CD4-positive, alpha-beta T cell (primary cell): ENCODE data around the gene MLIP. TPM values are rescaled to one million over a fixed set of nuclear protein-coding genes. Genes with fewer than 3 reads are reported as not detected.

Source experiments
- ATAC-seq: fragments of 200-7000 bp; cut with Tn5 transposase; one replicate; pipeline ENCODE4 v1.10.0; 2022; ENCODE audit warnings: mild to moderate bottlenecking; ENCODE audit not compliant: poor library complexity
- CTCF ChIA-PET: fragments of 350-600 bp; sonication (Branson Sonifier 250); formaldehyde crosslinking; loops from one replicate; lab custom pipeline; 2021; ENCODE audit warnings: antibody characterized with exemption, inconsistent platforms; lab: Charles Lee
- POLR2A ChIA-PET: fragments of 350-600 bp; sonication (Branson Sonifier 250); formaldehyde crosslinking; loops from one replicate; lab custom pipeline; 2021; ENCODE audit warnings: antibody characterized with exemption, inconsistent platforms; lab: Charles Lee
- DNase-seq, 14 experiments: peaks; one replicate each; pipeline ENCODE4 v3.0.0-alpha.2; 2013 to 2020; ENCODE audit warnings: mixed read lengths in 2 of 14
- H3K27ac ChIP-seq, 2 donors: one replicate each; pipeline versions ENCODE4 v1.5.1 to v1.7.0; 2013; ENCODE audit warnings: low read length in 2 of 2, low read depth in 1 of 2, mild to moderate bottlenecking in 1 of 2
- H3K27me3 ChIP-seq, 2 experiments: 1 replicate in 1 of 2; 2 replicates in 1 of 2; pipeline versions ENCODE4 v1.6.1 to v1.7.0; 2013; ENCODE audit warnings: low read length in 2 of 2, control low read depth in 1 of 2, mild to moderate bottlenecking in 1 of 2, moderate library complexity in 1 of 2; ENCODE audit not compliant: insufficient read depth in 2 of 2, control insufficient read depth in 1 of 2
- H3K36me3 ChIP-seq: one replicate; pipeline ENCODE4 v1.6.1; 2013; ENCODE audit warnings: low read length, control low read depth; ENCODE audit not compliant: insufficient read depth
- H3K4me1 ChIP-seq: one replicate; pipeline ENCODE4 v1.6.1; 2013; ENCODE audit warnings: low read length, control low read depth; ENCODE audit not compliant: insufficient read depth
- H3K4me3 ChIP-seq: one replicate; pipeline ENCODE4 v1.5.1; 2013; ENCODE audit warnings: mild to moderate bottlenecking, low read length, moderate library complexity
- H3K9me3 ChIP-seq, 2 experiments: 1 replicate in 1 of 2; 2 replicates in 1 of 2; pipeline versions ENCODE4 v1.6.1 to v1.7.0; 2013; ENCODE audit warnings: low read length in 2 of 2, mild to moderate bottlenecking in 2 of 2, control low read depth in 1 of 2, moderate library complexity in 1 of 2; ENCODE audit not compliant: control insufficient read depth in 1 of 2, insufficient read depth in 1 of 2
- H3K27ac Mint-ChIP-seq: one replicate; pipeline ENCODE4 v1.8.0; 2020; ENCODE audit warnings: mixed read lengths
- H3K27me3 Mint-ChIP-seq: one replicate; pipeline ENCODE4 v1.8.0; 2021; ENCODE audit warnings: mixed read lengths
- H3K36me3 Mint-ChIP-seq: one replicate; pipeline ENCODE4 v1.8.0; 2021; ENCODE audit warnings: low read depth, mixed read lengths
- H3K4me1 Mint-ChIP-seq: one replicate; pipeline ENCODE4 v1.8.0; 2021; ENCODE audit warnings: low read depth, mixed read lengths
- H3K4me3 Mint-ChIP-seq: one replicate; pipeline ENCODE4 v1.8.0; 2020; ENCODE audit warnings: mild to moderate bottlenecking, mixed read lengths
- H3K9me3 Mint-ChIP-seq: one replicate; pipeline ENCODE4 v1.8.0; 2020; ENCODE audit warnings: mixed read lengths
- intact Hi-C, 2 experiments: fragments of 100-400 bp; cut with DNase I in 1 of 2; cut with micrococcal nuclease in 1 of 2; formaldehyde crosslinking; loops; one replicate each; pipeline versions ENCODE4 v1.15.1 to v1.9.0; 2023 to 2025; cut with DNase I, micrococcal nuclease
- total RNA-seq, 174 experiments: library from RNA in 2 of 174; stranded (reverse) in 2 of 174; gene quantifications; one replicate each; pipeline ENCODE4 v1.2.3 and lab custom pipeline; 2021 to 2026
- TF ChIP-seq, protein P1 (sequence below): fragments of 200-600 bp; IDR thresholded peaks from one replicate; pipeline ENCODE4 v1.8.0; 2022; ENCODE audit warnings: antibody characterized with exemption, mild to moderate bottlenecking

The MLIP gene
- total RNA-seq, 2 experiments from 2014 or later, result not detected

DNA sequence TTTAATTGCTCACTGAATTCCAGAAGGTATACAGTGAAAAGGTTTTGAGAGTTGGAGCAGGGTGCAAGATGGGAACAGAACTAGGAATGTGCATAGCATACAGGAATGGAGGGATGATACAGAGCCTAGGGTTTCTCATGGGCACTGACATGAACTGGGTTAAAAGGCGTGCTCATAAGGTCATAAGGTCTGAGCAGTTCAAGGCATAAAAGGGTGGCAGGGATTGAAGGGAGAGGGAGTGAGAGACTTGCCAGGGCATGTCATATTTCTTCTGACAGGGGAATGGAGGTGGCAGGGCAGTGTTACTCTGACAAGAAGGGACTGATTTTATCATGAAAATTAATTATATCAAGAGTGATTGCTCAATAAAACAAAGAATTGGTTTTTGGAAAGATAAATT lies 4.7 kb downstream of the MLIP start:
- intact Hi-C loops, result no loop called here
- Mint-ChIP-seq H3K36me3 (no peaks in the 10 kb centered on the region), H3K27ac (no peak overlapping the region), H3K4me3 (no peak overlapping the region), H3K9me3 (peaks cover 4% of the 10 kb centered on the region), H3K4me1 (no peaks in the 10 kb centered on the region), H3K27me3 (peaks cover 6% of the 10 kb centered on the region)
- ChIA-PET POLR2A (no interaction called here), CTCF (no interaction called here)
- TF ChIP-seq, protein P1, sequence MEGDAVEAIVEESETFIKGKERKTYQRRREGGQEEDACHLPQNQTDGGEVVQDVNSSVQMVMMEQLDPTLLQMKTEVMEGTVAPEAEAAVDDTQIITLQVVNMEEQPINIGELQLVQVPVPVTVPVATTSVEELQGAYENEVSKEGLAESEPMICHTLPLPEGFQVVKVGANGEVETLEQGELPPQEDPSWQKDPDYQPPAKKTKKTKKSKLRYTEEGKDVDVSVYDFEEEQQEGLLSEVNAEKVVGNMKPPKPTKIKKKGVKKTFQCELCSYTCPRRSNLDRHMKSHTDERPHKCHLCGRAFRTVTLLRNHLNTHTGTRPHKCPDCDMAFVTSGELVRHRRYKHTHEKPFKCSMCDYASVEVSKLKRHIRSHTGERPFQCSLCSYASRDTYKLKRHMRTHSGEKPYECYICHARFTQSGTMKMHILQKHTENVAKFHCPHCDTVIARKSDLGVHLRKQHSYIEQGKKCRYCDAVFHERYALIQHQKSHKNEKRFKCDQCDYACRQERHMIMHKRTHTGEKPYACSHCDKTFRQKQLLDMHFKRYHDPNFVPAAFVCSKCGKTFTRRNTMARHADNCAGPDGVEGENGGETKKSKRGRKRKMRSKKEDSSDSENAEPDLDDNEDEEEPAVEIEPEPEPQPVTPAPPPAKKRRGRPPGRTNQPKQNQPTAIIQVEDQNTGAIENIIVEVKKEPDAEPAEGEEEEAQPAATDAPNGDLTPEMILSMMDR, result no peak
- no peaks in the 10 kb centered on the region for H3K36me3 ChIP-seq
- H3K9me3 ChIP-seq, result no peaks in the 10 kb centered on the region
- no peak overlapping the region for H3K27ac ChIP-seq
- H3K4me3 ChIP-seq, result no peak overlapping the region
- no peaks in the 10 kb centered on the region for H3K4me1 ChIP-seq
- H3K27me3 ChIP-seq, result no peaks in the 10 kb centered on the region
- no peak for ATAC-seq
- DNase-seq, result no peak

DNA sequence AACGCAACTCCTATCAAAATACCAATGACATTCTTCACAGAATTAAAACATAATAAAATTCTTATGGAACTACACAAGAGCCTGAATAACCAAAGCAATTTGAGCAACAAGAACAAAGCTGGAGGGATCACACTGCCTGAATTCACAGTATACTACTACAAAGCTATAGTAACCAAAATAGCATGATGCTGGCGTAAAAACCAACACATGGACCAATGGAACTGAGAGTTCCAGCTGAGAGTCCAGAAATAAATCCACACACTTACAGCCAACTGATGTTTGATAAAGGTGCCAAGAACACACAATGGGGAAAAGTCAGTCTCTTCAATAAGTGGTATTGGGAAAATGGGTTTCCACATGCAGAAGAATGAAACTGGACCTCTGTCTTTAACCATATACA lies 6.9 kb downstream of the MLIP start:
- intact Hi-C loops, result no loop called here
- TF ChIP-seq, protein P1, result no peak

DNA sequence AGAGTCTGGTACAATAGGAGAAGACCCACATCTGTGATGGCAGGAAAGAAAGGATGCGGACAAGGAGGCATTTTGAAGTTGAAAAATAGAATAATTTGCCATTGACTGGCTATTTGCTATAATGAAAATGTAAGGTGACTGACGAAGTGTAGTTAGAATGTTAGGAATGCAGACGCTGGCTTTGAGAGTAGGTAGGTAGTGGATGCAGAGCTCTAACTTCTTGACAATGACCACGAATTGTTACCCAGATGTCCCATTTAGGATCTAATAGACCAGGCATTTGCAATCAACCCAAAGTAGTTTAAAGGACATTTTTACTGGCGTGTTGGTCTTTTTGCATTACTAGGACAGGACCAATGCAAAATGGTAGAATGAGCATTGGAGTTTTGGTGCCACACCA lies 14.2 kb downstream of the MLIP start:
- DNase-seq, result no peak
- ATAC-seq, result no peak
- no peaks in the 10 kb centered on the region for H3K4me1 ChIP-seq
- H3K27ac ChIP-seq, result no peak overlapping the region
- H3K4me3 ChIP-seq, result no peak overlapping the region
- peaks cover 3% of the 10 kb centered on the region for H3K9me3 Mint-ChIP-seq
- ChIA-PET CTCF (no interaction called here), POLR2A (no interaction called here)
- no peaks in the 10 kb centered on the region for H3K36me3 Mint-ChIP-seq
- H3K9me3 ChIP-seq, result peaks cover 0 to 4% of the 10 kb centered on the region in 2 experiments
- H3K27me3 Mint-ChIP-seq, result no peaks in the 10 kb centered on the region
- TF ChIP-seq, protein P1, result no peak
- H3K27me3 ChIP-seq, result no peaks in the 10 kb centered on the region
- H3K4me3 Mint-ChIP-seq, result no peak overlapping the region
- H3K27ac Mint-ChIP-seq, result no peak overlapping the region
- intact Hi-C loops, result no loop called here
- H3K36me3 ChIP-seq, result no peaks in the 10 kb centered on the region
- H3K4me1 Mint-ChIP-seq, result no peaks in the 10 kb centered on the region

More for the DNA sequence above, 6.9 kb downstream of the MLIP start:
- Histone ChIP-seq H3K4me1 (no peaks in the 10 kb centered on the region), H3K9me3 (peaks cover 0 to 4% of the 10 kb centered on the region in 2 experiments), H3K27me3 (no peaks in the 10 kb centered on the region), H3K36me3 (no peaks in the 10 kb centered on the region), H3K27ac (no peak overlapping the region), H3K4me3 (no peak overlapping the region)
- Mint-ChIP-seq H3K4me1 (no peaks in the 10 kb centered on the region), H3K27ac (no peak overlapping the region), H3K4me3 (no peak overlapping the region), H3K27me3 (peaks cover 6% of the 10 kb centered on the region), H3K9me3 (peaks cover 4% of the 10 kb centered on the region), H3K36me3 (no peaks in the 10 kb centered on the region)
- DNase-seq (no peak), ATAC-seq (no peak)
- ChIA-PET POLR2A (no interaction called here), CTCF (no interaction called here)
